NCI-H2107 treated with DMSO at 0.1 percent for 48 hours (cell line): ENCODE results near the gene BRAF.
"Not testable (repeated sequence)": the region's sequence is repeated elsewhere in the genome, so short reads cannot be mapped to it uniquely, and the experiment has no call there.

ENCODE experiments used
- DNase-seq: peaks from one replicate; lab custom pipeline; 2025; ENCODE audit not compliant: unreplicated experiment; lab: John Stamatoyannopoulos, UW

The BRAF gene

GRCh38 chr7:140924821-140925421 lies at the start of gene BRAF:
Gene BRAF, minus strand, starts transcription at chr7:140924929. Its CDS starts 226 bp downstream, at chr7:140924703.
- peak; percentile 84 for DNase-seq

- DNase-seq, result no peak
Measured at GRCh38 chr7:140972876-140973829, 48.4 kb upstream of the BRAF start.

- no peak for DNase-seq
Measured at GRCh38 chr7:140972344-140972743, 47.6 kb upstream of the BRAF start.

GRCh38 chr7:140967438-140967837 lies 42.7 kb upstream of the BRAF start:
- DNase-seq, result no peak

GRCh38 chr7:140966561-140967233 lies 42.0 kb upstream of the BRAF start:
- DNase-seq, result no peak

- no peak for DNase-seq
Measured at GRCh38 chr7:140961117-140961516, 36.4 kb upstream of the BRAF start.

GRCh38 chr7:140956997-140957396 lies 32.3 kb upstream of the BRAF start:
- not testable (repeated sequence) for DNase-seq

GRCh38 chr7:140945940-140946339 lies 21.2 kb upstream of the BRAF start:
- no peak for DNase-seq

- not testable (repeated sequence) for DNase-seq
Measured at GRCh38 chr7:140942242-140942641, 17.5 kb upstream of the BRAF start.

- DNase-seq, result no peak
Measured at GRCh38 chr7:140940898-140941297, 16.2 kb upstream of the BRAF start.

- DNase-seq, result no peak
Measured at GRCh38 chr7:140937702-140938264, 13.1 kb upstream of the BRAF start.

- DNase-seq, result no peak
Measured at GRCh38 chr7:140928491-140929309, 4.0 kb upstream of the BRAF start.

- DNase-seq, result not testable (repeated sequence)
Measured at GRCh38 chr7:140927945-140928344, 3.2 kb upstream of the BRAF start.

- no peak for DNase-seq
Measured at GRCh38 chr7:140927351-140927750, 2.6 kb upstream of the BRAF start.

GRCh38 chr7:140926021-140926817 lies 1.5 kb upstream of the BRAF start:
- DNase-seq, result no peak

GRCh38 chr7:140924019-140924820 lies 509 bp downstream of the BRAF start:
- peak; percentile 49 for DNase-seq

- peak; percentile 58 for DNase-seq
Measured at GRCh38 chr7:140923358-140924006, 1.2 kb downstream of the BRAF start.

GRCh38 chr7:140922741-140923345 lies 1.9 kb downstream of the BRAF start:
- no peak for DNase-seq
